T-helper 17 cell (primary cell): ENCODE measurements around the gene LCP1. TPM values are rescaled to one million over a fixed set of nuclear protein-coding genes. Genes with fewer than 3 reads are reported as not detected.
A peak's percentile ranks its signal among the peaks of the same experiment; 100 is the strongest.

ENCODE experiments used
- ATAC-seq: fragments of 150-1000 bp; cut with Tn5 transposase; 2 replicates; pipeline ENCODE4 v1.10.0; 2021; ENCODE audit warnings: mild to moderate bottlenecking, moderate library complexity
- DNase-seq, 3 donors: peaks; one replicate each; pipeline versions ENCODE4 v3.0.0 to v3.0.0-alpha.2; 2020 to 2021
- H3K9me3 ChIP-seq: one replicate; pipeline ENCODE4 v1.7.0; 2013; ENCODE audit warnings: low read length, mild to moderate bottlenecking; ENCODE audit not compliant: control insufficient read depth, poor library complexity, severe bottlenecking
- H3K27ac Mint-ChIP-seq: one replicate; pipeline ENCODE4 v1.8.0; 2022; ENCODE audit warnings: mild to moderate bottlenecking, moderate library complexity, mixed read lengths
- H3K27me3 Mint-ChIP-seq: one replicate; pipeline ENCODE4 v1.8.0; 2022; ENCODE audit warnings: mixed read lengths
- H3K36me3 Mint-ChIP-seq: one replicate; pipeline ENCODE4 v1.8.0; 2022; ENCODE audit warnings: low read depth, mixed read lengths
- H3K4me1 Mint-ChIP-seq: one replicate; pipeline ENCODE4 v1.8.0; 2022; ENCODE audit warnings: mild to moderate bottlenecking, mixed read lengths
- H3K4me3 Mint-ChIP-seq: one replicate; pipeline ENCODE4 v1.8.0; 2022; ENCODE audit warnings: mild to moderate bottlenecking, moderate library complexity, mixed read lengths
- total RNA-seq, 4 donors: library from RNA in 2 of 4; stranded (reverse) in 2 of 4; gene quantifications; one replicate each; pipeline ENCODE4 v1.2.3 and lab custom pipeline; 2022 to 2026

The LCP1 gene
- total RNA-seq, 2 donors from 2014 or later, result 485 to 528 TPM

- DNase-seq, result no peak
- no peaks in the 10 kb centered on the region for H3K9me3 ChIP-seq
- H3K36me3 Mint-ChIP-seq, result peaks cover 13% of the 10 kb centered on the region
- no peak overlapping the region for H3K4me3 Mint-ChIP-seq
- peak overlapping the region; percentile 95 for H3K27ac Mint-ChIP-seq
- ATAC-seq, result no peak
- peaks cover 33% of the 10 kb centered on the region for H3K4me1 Mint-ChIP-seq
- H3K27me3 Mint-ChIP-seq, result no peaks in the 10 kb centered on the region
Measured at GRCh38 chr13:46127358-46128023, 54.5 kb downstream of the LCP1 start.

- Mint-ChIP-seq H3K4me3 (peak overlapping the region; percentile 45), H3K27me3 (no peaks in the 10 kb centered on the region), H3K27ac (peak overlapping the region; percentile 95), H3K36me3 (peaks cover 11% of the 10 kb centered on the region), H3K4me1 (peaks cover 35% of the 10 kb centered on the region)
- H3K9me3 ChIP-seq, result no peaks in the 10 kb centered on the region
- peak; percentile 17 to 60 (median 21) for DNase-seq
- ATAC-seq, result peak; percentile 93
Measured at GRCh38 chr13:46126552-46127357, 55.2 kb downstream of the LCP1 start.

GRCh38 chr13:46126056-46126455 is 55.9 kb downstream of the LCP1 start:
- Mint-ChIP-seq H3K27ac (peak overlapping the region; percentile 95), H3K27me3 (no peaks in the 10 kb centered on the region), H3K4me1 (peaks cover 38% of the 10 kb centered on the region), H3K4me3 (peak overlapping the region; percentile 73), H3K36me3 (peaks cover 11% of the 10 kb centered on the region)
- DNase-seq, result no peak
- peak; percentile 8 for ATAC-seq
- H3K9me3 ChIP-seq, result no peaks in the 10 kb centered on the region

GRCh38 chr13:46124967-46125933 is 56.7 kb downstream of the LCP1 start:
- DNase-seq, result no peak
- Mint-ChIP-seq H3K27me3 (no peaks in the 10 kb centered on the region), H3K27ac (peak overlapping the region; percentile 95), H3K4me3 (peak overlapping the region; percentile 73), H3K36me3 (peaks cover 6% of the 10 kb centered on the region), H3K4me1 (peaks cover 38% of the 10 kb centered on the region)
- no peaks in the 10 kb centered on the region for H3K9me3 ChIP-seq
- ATAC-seq, result peak; percentile 12

GRCh38 chr13:46124531-46124966 is 57.4 kb downstream of the LCP1 start:
- ATAC-seq (peak; percentile 16), DNase-seq (no peak)
- Mint-ChIP-seq H3K36me3 (peaks cover 6% of the 10 kb centered on the region), H3K4me1 (peaks cover 38% of the 10 kb centered on the region), H3K27ac (peak overlapping the region; percentile 95), H3K27me3 (no peaks in the 10 kb centered on the region), H3K4me3 (peak overlapping the region; percentile 73)
- no peaks in the 10 kb centered on the region for H3K9me3 ChIP-seq

GRCh38 chr13:46122304-46122703 is 59.7 kb downstream of the LCP1 start:
- H3K27me3 Mint-ChIP-seq, result no peaks in the 10 kb centered on the region
- ATAC-seq (no peak), DNase-seq (no peak)
- H3K36me3 Mint-ChIP-seq, result peaks cover 3% of the 10 kb centered on the region
- no peak overlapping the region for H3K27ac Mint-ChIP-seq
- H3K4me1 Mint-ChIP-seq, result peaks cover 35% of the 10 kb centered on the region
- H3K9me3 ChIP-seq, result no peaks in the 10 kb centered on the region
- H3K4me3 Mint-ChIP-seq, result no peak overlapping the region

GRCh38 chr13:46121597-46122163 is 60.3 kb downstream of the LCP1 start:
- ATAC-seq (no peak), DNase-seq (no peak)
- peaks cover 33% of the 10 kb centered on the region for H3K4me1 Mint-ChIP-seq
- peaks cover under 1% of the 10 kb centered on the region for H3K36me3 Mint-ChIP-seq
- no peak overlapping the region for H3K4me3 Mint-ChIP-seq
- no peak overlapping the region for H3K27ac Mint-ChIP-seq
- H3K27me3 Mint-ChIP-seq, result no peaks in the 10 kb centered on the region
- H3K9me3 ChIP-seq, result no peaks in the 10 kb centered on the region

- no peaks in the 10 kb centered on the region for H3K9me3 ChIP-seq
- Mint-ChIP-seq H3K36me3 (no peaks in the 10 kb centered on the region), H3K27ac (no peak overlapping the region), H3K4me1 (peaks cover 30% of the 10 kb centered on the region), H3K27me3 (no peaks in the 10 kb centered on the region), H3K4me3 (no peak overlapping the region)
- DNase-seq, result no peak
- ATAC-seq, result no peak
Measured at GRCh38 chr13:46121033-46121432, 60.9 kb downstream of the LCP1 start.

- DNase-seq, result no peak
- no peak for ATAC-seq
- no peak overlapping the region for H3K27ac Mint-ChIP-seq
- no peaks in the 10 kb centered on the region for H3K36me3 Mint-ChIP-seq
- no peak overlapping the region for H3K4me3 Mint-ChIP-seq
- peaks cover 21% of the 10 kb centered on the region for H3K4me1 Mint-ChIP-seq
- no peaks in the 10 kb centered on the region for H3K9me3 ChIP-seq
- peaks cover 2% of the 10 kb centered on the region for H3K27me3 Mint-ChIP-seq
Measured at GRCh38 chr13:46119883-46120614, 61.9 kb downstream of the LCP1 start.

GRCh38 chr13:46116653-46117502 is 65.1 kb downstream of the LCP1 start:
- no peak for ATAC-seq
- Mint-ChIP-seq H3K27me3 (peaks cover 22% of the 10 kb centered on the region), H3K4me3 (no peak overlapping the region), H3K27ac (no peak overlapping the region), H3K36me3 (peaks cover 3% of the 10 kb centered on the region), H3K4me1 (peaks cover 6% of the 10 kb centered on the region)
- no peaks in the 10 kb centered on the region for H3K9me3 ChIP-seq
- DNase-seq, result no peak

- ATAC-seq, result no peak
- peaks cover 39% of the 10 kb centered on the region for H3K27me3 Mint-ChIP-seq
Measured at GRCh38 chr13:46114613-46115012, 67.4 kb downstream of the LCP1 start.

More at GRCh38 chr13:46114613-46115012, 67.4 kb downstream of the LCP1 start:
- Mint-ChIP-seq H3K4me1 (peaks cover 3% of the 10 kb centered on the region), H3K27ac (no peak overlapping the region), H3K4me3 (no peak overlapping the region), H3K36me3 (peaks cover 7% of the 10 kb centered on the region)
- DNase-seq, result no peak
- no peaks in the 10 kb centered on the region for H3K9me3 ChIP-seq
